LNCaP clone FGC (cell line): Measurements from ENCODE around the gene LMX1A.

Experiments
- DNase-seq: peaks from one replicate; pipeline ENCODE4 v3.0.0-alpha.2; 2011; ENCODE audit warnings: low read depth
- H3K4me3 ChIP-seq: 2 replicates; pipeline ENCODE4 v1.5.1; 2011; ENCODE audit warnings: mild to moderate bottlenecking, low read depth, low read length, control low read depth
- TF ChIP-seq, protein P1 (sequence below): IDR thresholded peaks from 2 replicates; pipeline ENCODE4 v1.5.1; 2012; ENCODE audit warnings: mild to moderate bottlenecking; ENCODE audit not compliant: control insufficient read depth, insufficient read depth; ENCODE audit errors: extremely low read depth

The LMX1A gene

DNA sequence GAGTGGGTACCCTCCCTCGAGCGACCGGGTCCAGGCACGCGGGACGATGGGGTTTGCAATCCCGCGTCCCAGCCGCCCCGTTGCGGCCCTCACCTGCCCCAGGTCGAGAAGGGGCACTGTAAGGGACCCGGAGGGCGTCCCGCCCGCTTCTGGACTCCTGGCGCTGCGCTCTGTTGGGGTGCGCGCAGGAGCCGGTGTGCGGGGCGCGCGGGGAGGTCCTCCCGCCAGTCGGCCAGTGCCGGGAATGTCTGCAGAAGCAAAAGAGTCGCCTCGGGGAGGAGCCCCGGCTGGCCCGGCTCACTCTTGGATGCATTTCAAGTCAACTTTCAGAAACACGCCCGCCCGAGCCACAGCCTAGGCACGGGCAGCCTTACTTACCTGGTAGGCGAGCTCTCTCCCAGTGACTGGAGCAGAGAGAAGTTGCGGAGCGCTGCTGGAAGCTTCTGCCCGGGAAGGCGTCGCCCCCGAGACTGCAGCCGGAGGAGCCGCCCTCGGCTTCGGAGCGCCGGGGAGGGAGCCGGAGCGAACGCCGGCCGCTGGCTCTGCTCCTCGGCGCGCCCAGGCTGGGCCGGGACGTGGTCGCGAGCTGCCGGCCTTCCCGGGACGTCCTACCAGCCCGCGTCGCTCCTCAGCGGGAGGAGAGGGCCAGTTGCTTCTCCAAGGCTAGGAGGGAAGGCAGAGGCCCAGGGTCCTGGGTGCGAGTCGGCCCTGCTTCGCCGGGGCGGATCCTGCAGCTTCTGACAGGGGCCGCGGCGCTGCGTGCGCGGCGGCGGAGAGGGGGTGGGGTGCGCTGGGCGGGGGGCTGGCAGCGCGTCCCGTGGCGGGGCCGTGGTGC is at the start of gene LMX1A:
Gene LMX1A, minus strand, starts transcription at position 739 of the 835 bp plus-strand sequence. CDS start 1,156 bp downstream, outside the sequence.
- no peak for DNase-seq
- TF ChIP-seq, protein P1, sequence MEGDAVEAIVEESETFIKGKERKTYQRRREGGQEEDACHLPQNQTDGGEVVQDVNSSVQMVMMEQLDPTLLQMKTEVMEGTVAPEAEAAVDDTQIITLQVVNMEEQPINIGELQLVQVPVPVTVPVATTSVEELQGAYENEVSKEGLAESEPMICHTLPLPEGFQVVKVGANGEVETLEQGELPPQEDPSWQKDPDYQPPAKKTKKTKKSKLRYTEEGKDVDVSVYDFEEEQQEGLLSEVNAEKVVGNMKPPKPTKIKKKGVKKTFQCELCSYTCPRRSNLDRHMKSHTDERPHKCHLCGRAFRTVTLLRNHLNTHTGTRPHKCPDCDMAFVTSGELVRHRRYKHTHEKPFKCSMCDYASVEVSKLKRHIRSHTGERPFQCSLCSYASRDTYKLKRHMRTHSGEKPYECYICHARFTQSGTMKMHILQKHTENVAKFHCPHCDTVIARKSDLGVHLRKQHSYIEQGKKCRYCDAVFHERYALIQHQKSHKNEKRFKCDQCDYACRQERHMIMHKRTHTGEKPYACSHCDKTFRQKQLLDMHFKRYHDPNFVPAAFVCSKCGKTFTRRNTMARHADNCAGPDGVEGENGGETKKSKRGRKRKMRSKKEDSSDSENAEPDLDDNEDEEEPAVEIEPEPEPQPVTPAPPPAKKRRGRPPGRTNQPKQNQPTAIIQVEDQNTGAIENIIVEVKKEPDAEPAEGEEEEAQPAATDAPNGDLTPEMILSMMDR = no peak
- peak within 1 kb of the TSS; percentile 38 for H3K4me3 ChIP-seq

GRCh38 chr1:165403835-165404482 is 47.4 kb upstream of the LMX1A start:
- H3K4me3 ChIP-seq = no peak overlapping the region
- TF ChIP-seq, protein P1 = peak; percentile 89
- no peak for DNase-seq

DNA sequence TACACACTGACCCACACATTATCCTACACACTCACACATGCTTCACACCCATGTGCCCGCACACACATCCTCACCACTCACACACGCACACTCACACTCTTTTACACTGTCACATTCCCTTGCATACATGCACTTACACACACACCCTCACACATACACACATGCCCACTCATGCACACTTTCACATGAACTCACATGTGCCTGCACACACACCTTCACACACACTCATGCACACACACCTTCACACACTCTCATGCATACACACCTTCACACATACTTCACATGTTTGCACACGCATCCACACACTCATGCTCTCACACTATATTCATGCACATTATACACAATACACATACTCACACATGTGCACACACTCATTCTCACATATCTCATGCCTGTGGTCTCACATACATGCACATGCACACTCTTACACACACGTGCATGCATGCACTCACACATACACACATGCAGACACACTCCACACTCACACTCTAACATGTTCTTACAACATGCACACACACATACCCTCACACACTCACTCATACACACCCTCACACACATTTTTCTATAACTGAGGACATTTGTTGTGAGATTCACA is 46.1 kb upstream of the LMX1A start:
- no peak overlapping the region for H3K4me3 ChIP-seq
- DNase-seq = no peak
- TF ChIP-seq, protein P1 = no peak

- TF ChIP-seq, protein P1 = no peak
- no peak overlapping the region for H3K4me3 ChIP-seq
- DNase-seq = no peak
Observed at GRCh38 chr1:165397944-165398343, 41.4 kb upstream of the LMX1A start.

- TF ChIP-seq, protein P1 = no peak
- DNase-seq = no peak
- H3K4me3 ChIP-seq = no peak overlapping the region
Observed at GRCh38 chr1:165395901-165396300, 39.4 kb upstream of the LMX1A start.

GRCh38 chr1:165395478-165395877 is 39.0 kb upstream of the LMX1A start:
- TF ChIP-seq, protein P1 = no peak
- no peak for DNase-seq
- no peak overlapping the region for H3K4me3 ChIP-seq
